ENCODE results near the gene MYOM1. TPM values are rescaled to one million over a fixed set of nuclear protein-coding genes. Genes with fewer than 3 reads are reported as not detected.

MYOM1 gene
- total RNA-seq, 1 experiment from 2014 or later: 0.07 TPM

DNA sequence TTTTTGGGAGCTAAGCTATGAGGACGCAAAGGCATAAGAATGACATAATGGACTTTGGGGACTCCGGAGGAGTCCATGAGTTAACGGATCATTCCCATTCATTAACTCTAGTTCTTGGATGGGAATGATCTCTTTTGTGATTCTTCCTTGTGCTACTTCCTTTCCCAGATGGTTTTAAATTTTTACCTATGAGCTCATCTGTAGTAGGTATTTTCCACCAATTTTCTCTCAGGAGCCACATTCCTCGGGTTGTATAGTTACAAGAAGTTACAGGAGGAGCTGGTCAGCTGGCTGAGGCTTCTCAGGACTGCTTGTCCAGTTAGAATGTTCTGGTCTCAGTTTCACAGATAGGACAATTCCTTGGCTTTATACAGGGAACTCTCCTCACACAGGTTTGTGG is 164.0 kb downstream of the MYOM1 start:
- H3K4me2 ChIP-seq (ENCODE audit: low read length): no peak overlapping the region
- H3K4me1 ChIP-seq (ENCODE audit: insufficient read depth, low read length): peaks cover 10% of the 10 kb centered on the region
- ATAC-seq: no peak
- no peaks in the 10 kb centered on the region for H3K36me3 ChIP-seq (ENCODE audit: low read depth, low read length)
- POLR2A ChIA-PET (ENCODE audit: unreplicated experiment): no interaction called here
- H3K4me3 ChIP-seq (ENCODE audit: low read length): no peak overlapping the region
- CTCF ChIA-PET: no interaction called here
- H2AFZ ChIP-seq (ENCODE audit: low read length): no peak overlapping the region
- no peak overlapping the region for H3K9ac ChIP-seq (ENCODE audit: low read length)
- no peaks in the 10 kb centered on the region for H3K9me2 ChIP-seq (replicated peaks; ENCODE audit: low read length)
- H3K79me2 ChIP-seq (ENCODE audit: low read length): no peaks in the 10 kb centered on the region
- no peak for DNase-seq
- no peak overlapping the region for H3K27ac ChIP-seq (ENCODE audit: low read length)
- no peaks in the 10 kb centered on the region for H3F3A ChIP-seq (ENCODE audit: low read length, unreplicated experiment)
- intact Hi-C loops (cut with micrococcal nuclease): no loop called here
- no TSS peak for BruUV-seq (replicated peaks)
- no peaks in the 10 kb centered on the region for H3K9me3 ChIP-seq (ENCODE audit: low read length)
- no peaks in the 10 kb centered on the region for H3K27me3 ChIP-seq (ENCODE audit: low read length)
- H4K20me1 ChIP-seq (ENCODE audit: low read length): no peaks in the 10 kb centered on the region
- TF ChIP-seq EZH2 (IDR thresholded peaks at IDR 0.05; ENCODE audit: low read length, unreplicated experiment) (no peak), EZH2phosphoT487 (IDR thresholded peaks at IDR 0.05; ENCODE audit: borderline replicate concordance, low read length) (no peak)
- TF ChIP-seq, protein P1, sequence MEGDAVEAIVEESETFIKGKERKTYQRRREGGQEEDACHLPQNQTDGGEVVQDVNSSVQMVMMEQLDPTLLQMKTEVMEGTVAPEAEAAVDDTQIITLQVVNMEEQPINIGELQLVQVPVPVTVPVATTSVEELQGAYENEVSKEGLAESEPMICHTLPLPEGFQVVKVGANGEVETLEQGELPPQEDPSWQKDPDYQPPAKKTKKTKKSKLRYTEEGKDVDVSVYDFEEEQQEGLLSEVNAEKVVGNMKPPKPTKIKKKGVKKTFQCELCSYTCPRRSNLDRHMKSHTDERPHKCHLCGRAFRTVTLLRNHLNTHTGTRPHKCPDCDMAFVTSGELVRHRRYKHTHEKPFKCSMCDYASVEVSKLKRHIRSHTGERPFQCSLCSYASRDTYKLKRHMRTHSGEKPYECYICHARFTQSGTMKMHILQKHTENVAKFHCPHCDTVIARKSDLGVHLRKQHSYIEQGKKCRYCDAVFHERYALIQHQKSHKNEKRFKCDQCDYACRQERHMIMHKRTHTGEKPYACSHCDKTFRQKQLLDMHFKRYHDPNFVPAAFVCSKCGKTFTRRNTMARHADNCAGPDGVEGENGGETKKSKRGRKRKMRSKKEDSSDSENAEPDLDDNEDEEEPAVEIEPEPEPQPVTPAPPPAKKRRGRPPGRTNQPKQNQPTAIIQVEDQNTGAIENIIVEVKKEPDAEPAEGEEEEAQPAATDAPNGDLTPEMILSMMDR (conservative IDR thresholded peaks at IDR 0.05; ENCODE audit: low read depth, low read length): no peak

DNA sequence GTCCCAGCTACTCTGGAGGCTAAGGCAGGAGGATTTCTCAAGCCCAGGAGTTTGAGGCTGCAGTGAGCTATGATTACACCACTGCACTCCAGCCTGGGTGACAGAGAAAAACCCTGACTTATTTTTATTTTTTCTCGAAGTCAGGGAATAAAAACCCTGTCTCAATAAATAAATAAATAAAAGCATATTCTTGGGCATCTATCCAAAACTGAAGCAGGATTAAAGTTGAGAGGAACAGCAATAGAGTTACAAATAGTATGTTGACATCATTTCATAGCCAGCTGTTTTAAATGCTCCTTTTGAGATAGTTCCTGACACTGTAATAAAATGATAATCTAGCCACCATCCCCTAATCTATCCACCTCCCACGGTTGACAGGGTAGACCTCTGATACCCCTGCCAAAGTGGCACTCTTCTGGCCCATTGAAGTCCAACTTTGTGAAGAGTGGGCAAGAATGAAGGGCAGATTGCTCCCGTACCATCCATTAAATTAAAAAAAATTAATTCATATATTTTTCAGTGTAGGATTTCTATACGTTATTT is 164.5 kb downstream of the MYOM1 start:
- Histone ChIP-seq H2AFZ (ENCODE audit: low read length) (no peak overlapping the region), H3K9me2 (replicated peaks; ENCODE audit: low read length) (no peaks in the 10 kb centered on the region), H3K9ac (ENCODE audit: low read length) (no peak overlapping the region), H3K27me3 (ENCODE audit: low read length) (no peaks in the 10 kb centered on the region), H3K4me2 (ENCODE audit: low read length) (no peak overlapping the region), H3K27ac (ENCODE audit: low read length) (no peak overlapping the region), H3K36me3 (ENCODE audit: low read depth, low read length) (no peaks in the 10 kb centered on the region), H3F3A (ENCODE audit: low read length, unreplicated experiment) (no peaks in the 10 kb centered on the region), H3K4me1 (ENCODE audit: insufficient read depth, low read length) (peaks cover 10% of the 10 kb centered on the region), H3K79me2 (ENCODE audit: low read length) (no peaks in the 10 kb centered on the region), H3K9me3 (ENCODE audit: low read length) (no peaks in the 10 kb centered on the region), H3K4me3 (ENCODE audit: low read length) (no peak overlapping the region), H4K20me1 (ENCODE audit: low read length) (no peaks in the 10 kb centered on the region)
- CTCF ChIA-PET: no interaction called here
- TF ChIP-seq, protein P1 (conservative IDR thresholded peaks at IDR 0.05; ENCODE audit: low read depth, low read length): no peak
- TF ChIP-seq EZH2phosphoT487 (IDR thresholded peaks at IDR 0.05; ENCODE audit: borderline replicate concordance, low read length) (no peak), EZH2 (IDR thresholded peaks at IDR 0.05; ENCODE audit: low read length, unreplicated experiment) (no peak)
- DNase-seq (no peak), ATAC-seq (no peak; the same call in 1 of the 2 replicates)
- BruUV-seq (replicated peaks): no TSS peak
- intact Hi-C loops (cut with micrococcal nuclease): no loop called here
- POLR2A ChIA-PET (ENCODE audit: unreplicated experiment): no interaction called here

GRCh38 chr18:3054780-3055179 is 165.0 kb downstream of the MYOM1 start:
- ChIA-PET POLR2A (ENCODE audit: unreplicated experiment) (no interaction called here), CTCF (no interaction called here)
- Histone ChIP-seq H3K27ac (ENCODE audit: low read length) (no peak overlapping the region), H2AFZ (ENCODE audit: low read length) (no peak overlapping the region), H3K4me3 (ENCODE audit: low read length) (no peak overlapping the region), H3K79me2 (ENCODE audit: low read length) (no peaks in the 10 kb centered on the region), H3K9me3 (ENCODE audit: low read length) (no peaks in the 10 kb centered on the region), H3K4me1 (ENCODE audit: insufficient read depth, low read length) (peaks cover 10% of the 10 kb centered on the region), H4K20me1 (ENCODE audit: low read length) (no peaks in the 10 kb centered on the region), H3F3A (ENCODE audit: low read length, unreplicated experiment) (no peaks in the 10 kb centered on the region), H3K36me3 (ENCODE audit: low read depth, low read length) (no peaks in the 10 kb centered on the region), H3K4me2 (ENCODE audit: low read length) (no peak overlapping the region), H3K9me2 (replicated peaks; ENCODE audit: low read length) (no peaks in the 10 kb centered on the region), H3K27me3 (ENCODE audit: low read length) (no peaks in the 10 kb centered on the region), H3K9ac (ENCODE audit: low read length) (no peak overlapping the region)
- intact Hi-C loops (cut with micrococcal nuclease): no loop called here
- no TSS peak for BruUV-seq (replicated peaks)
- TF ChIP-seq, protein P1 (conservative IDR thresholded peaks at IDR 0.05; ENCODE audit: low read depth, low read length): no peak
- no peak for TF ChIP-seq EZH2phosphoT487 (IDR thresholded peaks at IDR 0.05; ENCODE audit: borderline replicate concordance, low read length)
- no peak for TF ChIP-seq EZH2 (IDR thresholded peaks at IDR 0.05; ENCODE audit: low read length, unreplicated experiment)
- DNase-seq (peak; percentile 46), ATAC-seq (peak; percentile 27; the same call in 1 of the 2 replicates)
